ENCODE results near the gene TARM1. TPM values are rescaled to one million over a fixed set of nuclear protein-coding genes. Genes with fewer than 3 reads are reported as not detected.

The TARM1 gene
- total and polyA plus RNA-seq, 2 of the 8 experiments (the other 6 are each of a cell fraction or from before 2014, with no cell fraction given): not detected

DNA sequence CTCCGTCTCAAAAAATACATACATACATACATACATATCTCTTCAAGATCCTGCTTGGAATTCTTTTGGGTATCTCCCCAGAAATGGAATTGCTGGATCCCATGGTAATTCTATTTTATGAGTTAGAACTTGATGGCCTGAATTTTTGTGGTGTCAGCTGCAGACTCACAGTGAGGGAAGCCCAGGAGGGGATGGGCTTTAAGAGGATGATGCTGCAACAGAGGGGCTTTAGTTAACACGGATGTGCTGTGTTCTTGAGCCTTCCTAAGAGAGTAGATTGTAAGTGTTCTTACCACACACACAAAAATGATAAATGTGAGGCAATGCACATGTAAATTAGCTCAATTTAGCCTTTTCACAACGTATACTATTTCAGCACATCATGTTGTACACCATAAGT, 58.0 kb downstream of the TARM1 start:
- Histone ChIP-seq H3K23me2 (ENCODE audit: low read depth, low read length) (no peaks in the 10 kb centered on the region), H2AFZ (ENCODE audit: low read length) (no peak overlapping the region), H3K27ac (ENCODE audit: low read depth, low read length) (no peak overlapping the region), H2BK15ac (ENCODE audit: low read length) (no peak overlapping the region), H3K4me3 (ENCODE audit: extremely low read depth in 1 of 4, insufficient read depth in 2 of 4, low read depth in 3 of 4, low read length in 4 of 4) (no peak overlapping the region), H3K79me2 (ENCODE audit: control insufficient read depth in 1 of 2, insufficient read depth in 2 of 2, low read length in 2 of 2) (no peaks in the 10 kb centered on the region), H3K14ac (ENCODE audit: insufficient read length) (no peak overlapping the region), H4K5ac (ENCODE audit: insufficient read length, low read depth, low read length) (no peak overlapping the region), H3K4me2 (ENCODE audit: insufficient read depth in 1 of 2, low read depth in 2 of 2, low read length in 2 of 2) (no peak overlapping the region), H4K91ac (replicated peaks; ENCODE audit: insufficient read length, low read length) (no peak overlapping the region), H3K9me3 (ENCODE audit: insufficient read depth in 2 of 2, low read depth in 1 of 2, low read length in 1 of 2) (no peaks in the 10 kb centered on the region), H3K27me3 (replicated peaks in 1 of 4; ENCODE audit: control insufficient read depth in 3 of 4, extremely low read depth in 1 of 4, insufficient read depth in 3 of 4, low read length in 3 of 4) (peaks cover 0 to 2% (median 0%) of the 10 kb centered on the region in 4 experiments; a peak in 1 of 7 replicates), H4K8ac (ENCODE audit: extremely low read depth, insufficient read depth, low read length) (no peak overlapping the region), H3K36me3 (ENCODE audit: control insufficient read depth in 2 of 4, insufficient read depth in 4 of 4, low read length in 3 of 4) (no peaks in the 10 kb centered on the region; a peak in 1 of 8 replicates), H3K4me1 (replicated peaks in 1 of 4; ENCODE audit: control insufficient read depth in 3 of 4, insufficient read depth in 4 of 4, low read length in 3 of 4) (peaks cover 0 to 6% (median 3%) of the 10 kb centered on the region in 4 experiments; a peak in 4 of 7 replicates), H3K9ac (replicated peaks in 1 of 4; ENCODE audit: extremely low read depth in 1 of 4, low read depth in 3 of 4, low read length in 3 of 4) (peak overlapping the region in 1 of 4 experiments; percentile 16; a peak in 1 of 7 replicates), H2BK12ac (ENCODE audit: low read depth, low read length) (no peak overlapping the region), H4K20me1 (replicated peaks in 1 of 2; ENCODE audit: control insufficient read depth in 1 of 2, insufficient read depth in 2 of 2, low read length in 2 of 2) (no peaks in the 10 kb centered on the region), H2BK20ac (ENCODE audit: low read length) (no peak overlapping the region), H2BK5ac (ENCODE audit: low read depth, low read length) (no peak overlapping the region), H2AK5ac (ENCODE audit: low read depth, low read length) (no peak overlapping the region), H3K18ac (ENCODE audit: extremely low read depth, low read length) (no peak overlapping the region), H2BK120ac (replicated peaks; ENCODE audit: low read depth, low read length) (no peak overlapping the region), H3K4ac (replicated peaks; ENCODE audit: insufficient read length, low read depth, low read length) (no peak overlapping the region), H3K79me1 (ENCODE audit: low read depth, low read length) (no peaks in the 10 kb centered on the region), H3K56ac (replicated peaks; ENCODE audit: insufficient read length, low read depth, low read length) (no peak overlapping the region), H3K23ac (ENCODE audit: insufficient read length) (no peak overlapping the region)
- ChIA-PET POLR2A (ENCODE audit: partially characterized antibody) (interaction anchor here (1.1 to 3.0 kb wide), 6 partner anchors 29 to 75 kb away, joined by 3 to 17 read pairs (median 6); partner anchors contain the start of gene CACNG6), CTCF (ENCODE audit: partially characterized antibody) (interaction anchor here (0.6 to 6.1 kb wide), 45 partner anchors 8 to 245 kb away, joined by 3 to 42 read pairs (median 7); partner anchors contain the start of gene CACNG6)
- no peak for FAIRE-seq
- 64% methylated on average over 3 of the region's 3 CpGs; no CpG with 5 or more reads in 1 of the 2 experiments for WGBS, 2 experiments (ENCODE audit: extremely low coverage in 1 of 2, insufficient coverage in 1 of 2, insufficient read length in 1 of 2, insufficient replicate concordance in 2 of 2, low coverage in 1 of 2, low lambda C conversion rate in 2 of 2, missing lambda C conversion rate in 1 of 2)
- DNase-seq (ENCODE audit: low read depth in 1 of 2, low spot score in 2 of 2): no peak
- TF ChIP-seq CEBPB (IDR thresholded peaks at IDR 0.05; ENCODE audit: low read depth, low read length) (no peak), RBBP5 (IDR thresholded peaks at IDR 0.05; ENCODE audit: borderline replicate concordance, low read depth, low read length) (no peak), HDAC2 (IDR thresholded peaks at IDR 0.05; ENCODE audit: borderline replicate concordance in 1 of 2, low read depth in 2 of 2, low read length in 2 of 2) (no peak), CREB1 (IDR thresholded peaks at IDR 0.05) (no peak), TBP (IDR thresholded peaks at IDR 0.05; ENCODE audit: low read depth, low read length) (no peak), CBX8 (IDR thresholded peaks at IDR 0.05; ENCODE audit: borderline replicate concordance, low read depth, low read length) (no peak), NRF1 (IDR thresholded peaks at IDR 0.05; ENCODE audit: low read depth, low read length) (no peak), NANOG (IDR thresholded peaks at IDR 0.05; ENCODE audit: insufficient read depth, low read depth, low read length, poor library complexity, severe bottlenecking) (no peak)
- TF ChIP-seq, protein P1, sequence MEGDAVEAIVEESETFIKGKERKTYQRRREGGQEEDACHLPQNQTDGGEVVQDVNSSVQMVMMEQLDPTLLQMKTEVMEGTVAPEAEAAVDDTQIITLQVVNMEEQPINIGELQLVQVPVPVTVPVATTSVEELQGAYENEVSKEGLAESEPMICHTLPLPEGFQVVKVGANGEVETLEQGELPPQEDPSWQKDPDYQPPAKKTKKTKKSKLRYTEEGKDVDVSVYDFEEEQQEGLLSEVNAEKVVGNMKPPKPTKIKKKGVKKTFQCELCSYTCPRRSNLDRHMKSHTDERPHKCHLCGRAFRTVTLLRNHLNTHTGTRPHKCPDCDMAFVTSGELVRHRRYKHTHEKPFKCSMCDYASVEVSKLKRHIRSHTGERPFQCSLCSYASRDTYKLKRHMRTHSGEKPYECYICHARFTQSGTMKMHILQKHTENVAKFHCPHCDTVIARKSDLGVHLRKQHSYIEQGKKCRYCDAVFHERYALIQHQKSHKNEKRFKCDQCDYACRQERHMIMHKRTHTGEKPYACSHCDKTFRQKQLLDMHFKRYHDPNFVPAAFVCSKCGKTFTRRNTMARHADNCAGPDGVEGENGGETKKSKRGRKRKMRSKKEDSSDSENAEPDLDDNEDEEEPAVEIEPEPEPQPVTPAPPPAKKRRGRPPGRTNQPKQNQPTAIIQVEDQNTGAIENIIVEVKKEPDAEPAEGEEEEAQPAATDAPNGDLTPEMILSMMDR (IDR thresholded peaks at IDR 0.05; ENCODE audit: control extremely low read depth in 1 of 3, insufficient read depth in 1 of 3, low read depth in 1 of 3, low read length in 3 of 3): no peak
- TF ChIP-seq, protein P2, sequence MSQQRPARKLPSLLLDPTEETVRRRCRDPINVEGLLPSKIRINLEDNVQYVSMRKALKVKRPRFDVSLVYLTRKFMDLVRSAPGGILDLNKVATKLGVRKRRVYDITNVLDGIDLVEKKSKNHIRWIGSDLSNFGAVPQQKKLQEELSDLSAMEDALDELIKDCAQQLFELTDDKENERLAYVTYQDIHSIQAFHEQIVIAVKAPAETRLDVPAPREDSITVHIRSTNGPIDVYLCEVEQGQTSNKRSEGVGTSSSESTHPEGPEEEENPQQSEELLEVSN (IDR thresholded peaks at IDR 0.05): no peak
